Gastrocnemius medialis (tissue), 4 donors: Measurements from ENCODE around the gene ITGB5. TPM values are rescaled to one million over a fixed set of nuclear protein-coding genes. Genes with fewer than 3 reads are reported as not detected.
A peak's percentile ranks its signal among the peaks of the same experiment; 100 is the strongest.

Experiments used
- ATAC-seq, 2 donors: fragments of 150-250 bp; one replicate each; pipeline ENCODE4 v1.9.1; 2016
- DNase-seq, 2 donors: peaks; one replicate each; pipeline ENCODE4 v3.0.0-alpha.2; 2019
- H3K27ac ChIP-seq, 4 donors: fragments of 200-600 bp; sonication (generic); 1 replicate in 1 of 4; 2 replicates in 3 of 4; pipeline ENCODE4 v1.5.1; 2016 to 2018; ENCODE audit warnings: mild to moderate bottlenecking in 2 of 4, moderate library complexity in 1 of 4
- H3K27me3 ChIP-seq, 3 donors: fragments of 200-600 bp; sonication (generic) in 2 of 3; 1 replicate in 1 of 3; 2 replicates in 2 of 3; pipeline versions ENCODE4 v1.5.1 to v1.6.0; 2016 to 2019; ENCODE audit warnings: mild to moderate bottlenecking in 1 of 3, moderate library complexity in 1 of 3
- H3K36me3 ChIP-seq, 2 donors: fragments of 200-600 bp; sonication (generic) in 1 of 2; one replicate each; pipeline ENCODE4 v1.5.1; 2017 to 2018
- H3K4me1 ChIP-seq, 2 donors: fragments of 200-600 bp; sonication (generic) in 1 of 2; one replicate each; pipeline ENCODE4 v1.5.1; 2016 to 2017; ENCODE audit warnings: mild to moderate bottlenecking in 2 of 2
- H3K4me3 ChIP-seq, 4 donors: fragments of 200-600 bp; sonication (generic) in 3 of 4; 1 replicate in 1 of 4; 2 replicates in 3 of 4; pipeline ENCODE4 v1.5.1; 2016 to 2019; ENCODE audit warnings: mild to moderate bottlenecking in 2 of 4
- H3K9me3 ChIP-seq, 3 donors: fragments of 200-600 bp; sonication (generic) in 2 of 3; 1 replicate in 1 of 3; 2 replicates in 2 of 3; pipeline ENCODE4 v1.5.1; 2016 to 2019
- POLR2A ChIP-seq, 2 donors: fragments of 450-650 bp; IDR thresholded peaks; one replicate each; pipeline ENCODE4 v1.6.1; 2017; ENCODE audit warnings: antibody characterized with exemption in 2 of 2, mild to moderate bottlenecking in 2 of 2, moderate library complexity in 2 of 2
- in situ Hi-C, 4 donors: fragments of 200-750 bp; cut with MboI; loops; one replicate each; pipeline versions ENCODE4 v1.15.0 to v1.8.0; 2017; ENCODE audit warnings: low sequenced_read_pairs in 4 of 4
- intact Hi-C: fragments of 100-400 bp; cut with DNase I; formaldehyde crosslinking; loops from one replicate; pipeline ENCODE4 v1.15.1; 2023; ENCODE audit warnings: low total_unique reads
- total RNA-seq, 4 donors: library from RNA; depleted of rRNA; stranded (reverse); fragments of >200 nt; gene quantifications; one replicate each; pipeline versions ENCODE4 v1.1.0 to v1.2.3, GENCODE V29; 2016
- TF ChIP-seq, protein P1 (sequence below), 5 experiments: fragments of 450-650 bp in 3 of 5; fragments of 200-600 bp in 2 of 5; sonication (generic) in 2 of 5; IDR thresholded peaks in 4 of 5; conservative IDR thresholded peaks in 1 of 5; 1 replicate in 4 of 5; 2 replicates in 1 of 5; pipeline ENCODE4 v1.5.1; 2016 to 2019; ENCODE audit warnings: antibody characterized with exemption in 5 of 5, mild to moderate bottlenecking in 3 of 5, moderate library complexity in 3 of 5

ITGB5 gene
- total RNA-seq, 4 donors from 2014 or later = 35.2 to 101 (median 71.3) TPM

DNA sequence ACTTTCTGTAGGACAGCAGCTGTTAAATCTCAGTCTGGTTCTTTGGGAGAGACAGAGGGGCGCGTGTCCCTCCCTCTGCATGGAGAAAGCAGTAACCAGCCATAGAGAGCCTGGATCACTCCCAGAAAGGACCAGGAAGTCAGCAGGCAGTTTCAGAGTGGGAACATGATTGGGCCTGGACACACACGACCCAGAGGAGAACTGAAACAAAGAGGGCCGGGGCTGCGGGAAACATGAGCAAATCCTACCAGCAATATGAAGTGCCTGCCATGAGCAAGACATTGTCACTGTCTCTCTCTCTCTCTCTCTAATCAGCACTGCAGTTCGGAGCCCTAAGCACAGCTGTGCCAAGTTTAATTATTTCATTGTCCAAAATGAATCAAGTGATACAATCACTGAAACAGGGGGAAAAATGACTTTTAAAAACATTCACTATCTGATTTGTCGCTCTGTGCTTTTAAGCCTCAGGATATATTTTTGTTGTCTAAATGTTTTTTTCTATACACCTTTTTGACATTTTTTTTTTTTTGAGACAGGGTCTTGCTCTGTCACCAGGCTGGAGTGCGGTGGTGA lies 29.8 kb upstream of the ITGB5 start:
- intact Hi-C loops = no loop called here
- no peak overlapping the region for H3K4me3 ChIP-seq
- no peaks in the 10 kb centered on the region for H3K36me3 ChIP-seq
- ATAC-seq (no peak), DNase-seq (peak in 1 of 2 donors; percentile 19)
- no peak overlapping the region for H3K27ac ChIP-seq
- H3K27me3 ChIP-seq = no peaks in the 10 kb centered on the region
- in situ Hi-C loops = loop anchor here in 1 of 4 donors (25.0 kb wide), 1 partner anchor 330 kb away; no protein-coding TSS in a partner anchor
- H3K4me1 ChIP-seq = no peaks in the 10 kb centered on the region
- H3K9me3 ChIP-seq = no peaks in the 10 kb centered on the region
- no peak for TF ChIP-seq POLR2A (IDR thresholded peaks at IDR 0.05)
- TF ChIP-seq, protein P1, sequence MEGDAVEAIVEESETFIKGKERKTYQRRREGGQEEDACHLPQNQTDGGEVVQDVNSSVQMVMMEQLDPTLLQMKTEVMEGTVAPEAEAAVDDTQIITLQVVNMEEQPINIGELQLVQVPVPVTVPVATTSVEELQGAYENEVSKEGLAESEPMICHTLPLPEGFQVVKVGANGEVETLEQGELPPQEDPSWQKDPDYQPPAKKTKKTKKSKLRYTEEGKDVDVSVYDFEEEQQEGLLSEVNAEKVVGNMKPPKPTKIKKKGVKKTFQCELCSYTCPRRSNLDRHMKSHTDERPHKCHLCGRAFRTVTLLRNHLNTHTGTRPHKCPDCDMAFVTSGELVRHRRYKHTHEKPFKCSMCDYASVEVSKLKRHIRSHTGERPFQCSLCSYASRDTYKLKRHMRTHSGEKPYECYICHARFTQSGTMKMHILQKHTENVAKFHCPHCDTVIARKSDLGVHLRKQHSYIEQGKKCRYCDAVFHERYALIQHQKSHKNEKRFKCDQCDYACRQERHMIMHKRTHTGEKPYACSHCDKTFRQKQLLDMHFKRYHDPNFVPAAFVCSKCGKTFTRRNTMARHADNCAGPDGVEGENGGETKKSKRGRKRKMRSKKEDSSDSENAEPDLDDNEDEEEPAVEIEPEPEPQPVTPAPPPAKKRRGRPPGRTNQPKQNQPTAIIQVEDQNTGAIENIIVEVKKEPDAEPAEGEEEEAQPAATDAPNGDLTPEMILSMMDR (IDR thresholded peaks at IDR 0.05 in 4 of 5, conservative IDR thresholded peaks at IDR 0.05 in 1 of 5) = no peak

DNA sequence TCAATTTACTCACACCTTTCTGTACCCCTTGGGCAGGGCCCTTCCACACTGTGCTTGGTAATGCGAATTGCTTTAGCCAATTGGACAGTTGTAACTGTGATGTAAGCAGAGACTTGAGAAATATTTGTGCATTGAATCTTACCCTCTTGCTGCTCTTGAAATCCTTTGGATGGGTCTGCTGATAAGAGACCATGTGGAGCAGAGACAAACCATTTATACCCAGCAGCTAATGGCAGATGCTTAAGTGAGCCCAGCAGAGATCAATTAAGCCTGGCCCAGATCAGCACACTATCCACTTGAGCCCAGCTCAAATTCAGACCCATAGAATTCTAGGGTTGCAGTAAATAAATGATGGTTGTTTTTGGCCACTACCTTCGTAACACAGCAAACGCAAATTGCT lies 28.1 kb upstream of the ITGB5 start:
- Histone ChIP-seq H3K27ac (no peak overlapping the region), H3K4me1 (no peaks in the 10 kb centered on the region), H3K27me3 (no peaks in the 10 kb centered on the region), H3K36me3 (no peaks in the 10 kb centered on the region), H3K4me3 (no peak overlapping the region), H3K9me3 (no peaks in the 10 kb centered on the region)
- in situ Hi-C loops = loop anchor here in 1 of 4 donors (25.0 kb wide), 1 partner anchor 328 kb away; no protein-coding TSS in a partner anchor
- DNase-seq (no peak), ATAC-seq (no peak)
- intact Hi-C loops = no loop called here
- no peak for TF ChIP-seq POLR2A (IDR thresholded peaks at IDR 0.05)
- TF ChIP-seq, protein P1 (IDR thresholded peaks at IDR 0.05 in 4 of 5, conservative IDR thresholded peaks at IDR 0.05 in 1 of 5) = no peak

DNA sequence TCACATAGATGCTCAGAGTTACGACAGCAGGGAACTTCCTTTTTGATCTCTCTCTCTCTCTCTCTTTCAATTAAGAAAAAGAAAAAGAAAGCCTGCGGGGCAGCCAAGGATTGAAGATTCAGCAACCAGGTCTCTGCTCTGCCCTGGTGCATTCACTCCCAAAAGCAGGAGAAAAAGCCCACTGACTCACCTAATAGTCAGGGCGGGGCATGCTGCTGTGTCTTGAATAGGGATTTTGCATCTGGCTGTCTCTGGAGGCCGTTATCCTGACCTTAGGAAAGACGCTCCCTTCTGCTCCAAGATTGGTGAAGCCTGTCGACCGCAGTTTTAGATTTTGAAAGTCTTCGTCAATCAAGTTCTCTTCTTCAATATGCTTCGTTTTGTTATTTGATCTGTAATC lies 20.8 kb upstream of the ITGB5 start:
- no peaks in the 10 kb centered on the region for H3K9me3 ChIP-seq
- no peak overlapping the region for H3K27ac ChIP-seq
- intact Hi-C loops = no loop called here
- ATAC-seq (no peak), DNase-seq (no peak)
- H3K4me3 ChIP-seq = no peak overlapping the region
- no peaks in the 10 kb centered on the region for H3K27me3 ChIP-seq
- H3K36me3 ChIP-seq = no peaks in the 10 kb centered on the region
- TF ChIP-seq POLR2A (IDR thresholded peaks at IDR 0.05) = no peak
- TF ChIP-seq, protein P1 (IDR thresholded peaks at IDR 0.05 in 4 of 5, conservative IDR thresholded peaks at IDR 0.05 in 1 of 5) = no peak
- in situ Hi-C loops = loop anchor here in 1 of 4 donors (25.0 kb wide), 1 partner anchor 321 kb away; no protein-coding TSS in a partner anchor
- no peaks in the 10 kb centered on the region for H3K4me1 ChIP-seq

DNA sequence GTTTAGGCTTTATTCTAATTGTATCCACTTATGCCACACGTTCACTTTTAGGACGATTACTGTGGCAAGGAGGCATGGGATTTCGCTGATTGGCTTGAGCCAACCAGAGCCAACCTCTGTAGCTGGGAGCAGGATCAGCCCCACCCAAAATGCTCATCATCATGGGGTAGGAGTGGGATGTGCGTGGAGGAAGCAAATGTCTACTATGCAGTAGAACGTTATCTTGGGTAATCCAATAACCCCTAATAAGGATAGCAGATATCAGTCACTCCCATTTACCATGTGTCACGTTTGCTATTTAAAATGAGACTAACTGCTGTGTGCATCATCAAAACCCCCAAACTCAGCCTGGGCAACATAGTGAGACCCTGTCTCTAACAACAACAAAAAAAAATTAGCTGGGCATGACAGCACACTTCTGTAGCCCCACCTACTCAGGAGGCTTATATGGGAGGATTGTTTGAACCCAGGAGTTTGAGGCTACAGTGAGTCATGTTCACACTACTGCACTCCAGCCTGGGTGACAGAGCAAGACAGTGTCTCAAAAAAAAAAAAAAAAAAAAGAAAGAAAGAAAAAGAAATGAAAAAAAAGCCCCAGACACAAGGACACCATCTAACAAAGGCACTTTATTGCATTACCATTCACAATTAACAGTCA lies 17.8 kb upstream of the ITGB5 start:
- Histone ChIP-seq H3K27me3 (no peaks in the 10 kb centered on the region), H3K27ac (no peak overlapping the region), H3K4me1 (no peaks in the 10 kb centered on the region), H3K36me3 (no peaks in the 10 kb centered on the region), H3K9me3 (no peaks in the 10 kb centered on the region), H3K4me3 (no peak overlapping the region)
- intact Hi-C loops = loop anchor here (5.0 kb wide), 1 partner anchor 68 kb away; no protein-coding TSS in a partner anchor
- in situ Hi-C loops = loop anchor here (5.0 to 25.0 kb wide), 2 partner anchors 143 to 318 kb away; no protein-coding TSS in a partner anchor
- no peak for TF ChIP-seq POLR2A (IDR thresholded peaks at IDR 0.05)
- TF ChIP-seq, protein P1 (IDR thresholded peaks at IDR 0.05 in 4 of 5, conservative IDR thresholded peaks at IDR 0.05 in 1 of 5) = no peak
- no peak for ATAC-seq
- DNase-seq = no peak
